ENCODE results near the gene PABPN1. TPM values are rescaled to one million over a fixed set of nuclear protein-coding genes. Genes with fewer than 3 reads are reported as not detected.
A peak's percentile ranks its signal among the peaks of the same experiment; 100 is the strongest.

The PABPN1 gene
- total and polyA plus RNA-seq, 9 of the 15 experiments (the other 6 are each of a cell fraction or from before 2014, with no cell fraction given): 32.6 to 388 (median 178) TPM

DNA sequence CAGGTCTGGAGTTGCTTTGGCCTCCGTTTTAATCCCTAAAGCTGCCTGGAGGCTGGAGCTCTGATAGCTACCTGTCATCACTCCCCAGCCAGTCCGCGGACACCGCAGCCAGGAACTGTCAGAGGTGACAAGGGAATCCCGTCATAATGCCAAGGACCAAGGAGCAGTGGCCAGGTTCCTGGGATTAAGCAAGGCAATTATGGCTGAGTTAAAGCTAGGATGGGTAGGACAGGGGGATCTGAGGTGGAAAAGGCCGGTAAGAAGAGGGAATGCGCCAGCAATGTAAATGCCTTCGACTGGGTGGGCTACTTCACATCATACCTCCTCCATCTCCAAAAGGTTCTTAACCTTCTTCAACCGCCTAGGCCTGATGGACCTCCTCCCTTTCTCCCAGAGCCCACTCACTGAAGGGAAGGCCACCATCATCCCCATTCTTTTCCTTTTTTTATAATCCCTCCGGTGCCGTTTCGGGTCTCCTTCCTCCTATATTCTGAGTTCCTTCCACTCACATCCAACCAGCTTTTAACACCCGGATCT, 20.5 kb upstream of the PABPN1 start:
- H3K4me2 ChIP-seq (ENCODE audit: insufficient read depth, low read length): peak overlapping the region; percentile 100
- peak overlapping the region; percentile 77 for H2AFZ ChIP-seq (ENCODE audit: low read depth, low read length)
- ATAC-seq (no peak), FAIRE-seq (peak; percentile 46), DNase-seq (ENCODE audit: extremely low read depth in 1 of 4, low spot score in 3 of 4) (peak in 2 of 4 experiments; percentile 32 to 55)
- in situ Hi-C loops (cut with MboI): no loop called here
- H3K4me1 ChIP-seq (replicated peaks in 1 of 2; ENCODE audit: control insufficient read depth in 2 of 2, insufficient read depth in 2 of 2, low read length in 2 of 2): peaks cover 17 to 26% of the 10 kb centered on the region in 2 experiments
- CTCF ChIA-PET (ENCODE audit: low intra/inter-chr PET ratio): interaction anchor here (1.0 to 5.9 kb wide), 4 partner anchors 35 to 232 kb away, joined by 3 to 58 read pairs (median 30); no protein-coding TSS in a partner anchor
- H4K20me1 ChIP-seq (replicated peaks; ENCODE audit: control insufficient read depth, insufficient read depth, low read length): no peaks in the 10 kb centered on the region
- POLR2A ChIA-PET: interaction anchor here (0.6 to 2.8 kb wide), 10 partner anchors 8 to 256 kb away, joined by 3 to 29 read pairs (median 4); partner anchors contain the start of genes C14orf119, HOMEZ and PABPN1
- H3K27me3 ChIP-seq (ENCODE audit: control insufficient read depth in 2 of 2, insufficient read depth in 2 of 2, low read length in 2 of 2): no peaks in the 10 kb centered on the region
- WGBS (ENCODE audit: insufficient coverage, low coverage, missing lambda C conversion rate): 1% methylated on average over 9 of the region's 13 CpGs
- H3K9me1 ChIP-seq (ENCODE audit: control insufficient read depth, insufficient read depth, low read length): no peaks in the 10 kb centered on the region
- no peaks in the 10 kb centered on the region for H3K9me3 ChIP-seq (replicated peaks; ENCODE audit: control insufficient read depth, insufficient read depth, low read depth, low read length)
- H3K79me2 ChIP-seq (ENCODE audit: control insufficient read depth, insufficient read depth, low read length): peaks cover 16% of the 10 kb centered on the region
- BruUV-seq (replicated peaks): TSS peak; percentile 66
- H3K9ac ChIP-seq (ENCODE audit: insufficient read depth in 1 of 2, low read depth in 2 of 2, low read length in 2 of 2): peak overlapping the region; percentile 90 to 93
- peaks cover 23% of the 10 kb centered on the region; the same call in 2 of the 3 replicates for H3K36me3 ChIP-seq (ENCODE audit: control insufficient read depth, insufficient read depth, low read length)
- intact Hi-C loops (cut with micrococcal nuclease): loop anchor here (2.0 to 5.0 kb wide), 3 partner anchors 14 to 178 kb away; partner anchors contain the start of gene HOMEZ
- peak overlapping the region; percentile 95 for H3K27ac ChIP-seq (ENCODE audit: extremely low read depth, low read depth, low read length)
- peak overlapping the region; percentile 67 for H3K4me3 ChIP-seq
- TF ChIP-seq FOXO4 (CRISPR knock-in tag; IDR thresholded peaks at IDR 0.05) (peak; percentile 63; the same call in 1 of the 2 replicates), ZKSCAN1 (IDR thresholded peaks at IDR 0.05; ENCODE audit: low read depth, low read length) (no peak), BRF1 (IDR thresholded peaks at IDR 0.05; ENCODE audit: borderline replicate concordance, extremely low read depth, insufficient read length) (no peak), MAZ (CRISPR knock-in tag; conservative IDR thresholded peaks at IDR 0.05 in 1 of 2, IDR thresholded peaks at IDR 0.05 in 1 of 2) (peak; percentile 16 to 24; a peak in 1 of 4 replicates), NR2F6 (CRISPR knock-in tag; IDR thresholded peaks at IDR 0.05) (0 out of 2 replicates have a peak, but pooled peaks have one; percentile 11), REST (IDR thresholded peaks at IDR 0.05; ENCODE audit: borderline replicate concordance) (no peak), REST (CRISPR knock-in tag; IDR thresholded peaks at IDR 0.05; ENCODE audit: low read depth) (0 out of 2 replicates have a peak, but pooled peaks have one; percentile 60), KDM4B (IDR thresholded peaks at IDR 0.05; ENCODE audit: borderline replicate concordance in 2 of 2, low read depth in 1 of 2) (0 out of 4 replicates have a peak, but pooled peaks of 1 of the 2 experiments have one; percentile 5), CHD1 (IDR thresholded peaks at IDR 0.05; ENCODE audit: low read length) (peak; percentile 55), POLR2A (conservative IDR thresholded peaks at IDR 0.05) (0 out of 2 replicates have a peak, but pooled peaks have one; percentile 29), KDM5B (IDR thresholded peaks at IDR 0.05; ENCODE audit: insufficient replicate concordance, low read depth, low read length) (peak; percentile 36), NFIC (IDR thresholded peaks at IDR 0.05) (0 out of 2 replicates have a peak, but pooled peaks have one; percentile 2)

Measured in K562 (cell line).